Stimulated activated CD4-positive, alpha-beta T cell treated with anti-CD3 and anti-CD28 coated beads, Interleukin-1b, Interleukin-23, amount 100 ng/mL, for 4 hours (primary cell): Measurements from ENCODE around the gene AGER.
"Not testable (repeated sequence)": the region's sequence is repeated elsewhere in the genome, so short reads cannot be mapped to it uniquely, and the experiment has no call there.

Source experiments
- DNase-seq, 2 donors: peaks; one replicate each; pipeline ENCODE4 v3.0.0-alpha.2; 2020; ENCODE audit warnings: low read depth in 2 of 2

The AGER gene

DNA sequence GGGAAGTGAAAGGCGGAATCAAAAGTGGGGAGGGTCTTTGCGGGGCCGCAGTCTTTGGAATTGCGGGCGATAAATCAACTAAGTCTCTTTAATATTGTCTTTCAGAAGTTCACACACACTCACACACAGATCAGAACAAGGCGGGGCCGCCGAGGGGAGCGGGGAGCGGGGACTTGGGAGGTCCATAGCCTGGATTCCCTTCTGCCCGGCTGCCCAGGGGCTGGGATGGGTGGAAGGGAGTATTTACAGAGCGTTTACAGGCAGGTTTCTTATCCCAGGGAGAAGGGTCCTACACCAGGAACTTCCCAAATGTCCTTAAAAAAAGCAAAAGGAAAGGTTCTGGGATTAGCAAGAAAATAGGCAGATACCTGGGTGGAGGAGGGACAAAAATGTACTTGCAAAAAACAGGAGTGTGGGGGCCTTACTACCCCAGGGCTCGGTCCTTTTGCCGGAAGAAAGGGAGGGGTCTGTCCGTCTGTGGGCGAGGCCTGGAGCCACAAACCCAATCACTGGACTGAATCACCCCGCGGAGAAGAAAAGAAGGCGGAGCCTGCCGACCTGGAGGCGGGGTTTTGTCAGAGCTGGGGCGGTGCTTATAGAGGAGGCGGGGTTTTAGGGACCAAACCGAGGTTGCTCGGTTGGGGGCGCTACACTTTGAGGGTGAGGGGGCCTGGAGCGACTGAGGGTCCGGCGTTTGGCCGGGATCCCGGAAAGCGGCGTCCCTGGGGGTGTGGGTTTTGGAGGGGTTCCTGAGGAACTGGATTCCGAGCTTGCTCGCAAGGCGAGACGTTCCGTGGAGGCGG, 35.6 kb downstream of the AGER start:
- peak; percentile 55 to 56 for DNase-seq

GRCh38 chr6:32147401-32148132, 36.5 kb downstream of the AGER start:
- DNase-seq = no peak

- DNase-seq = no peak
Observed at GRCh38 chr6:32146687-32147086, 37.4 kb downstream of the AGER start.

DNA sequence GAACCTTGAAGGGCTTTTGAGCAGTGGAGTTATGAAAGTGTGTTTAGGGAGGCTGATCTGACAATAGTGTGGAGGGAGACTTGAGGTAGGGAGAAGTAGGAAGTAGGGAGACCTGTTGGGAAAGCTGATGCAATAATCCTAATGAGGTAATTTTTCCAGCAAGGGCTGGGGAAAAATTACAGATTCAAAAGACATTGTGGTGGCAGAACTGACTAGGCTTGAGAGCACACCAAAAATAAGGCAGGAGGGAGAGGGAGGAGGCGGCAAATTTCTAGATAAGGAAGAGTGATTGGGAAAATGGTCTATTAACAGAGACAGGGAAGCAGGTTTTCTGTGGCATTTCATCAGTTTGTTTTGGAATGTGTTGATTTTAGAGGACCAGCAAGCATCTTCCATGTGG, 37.8 kb downstream of the AGER start:
- DNase-seq = no peak

DNA sequence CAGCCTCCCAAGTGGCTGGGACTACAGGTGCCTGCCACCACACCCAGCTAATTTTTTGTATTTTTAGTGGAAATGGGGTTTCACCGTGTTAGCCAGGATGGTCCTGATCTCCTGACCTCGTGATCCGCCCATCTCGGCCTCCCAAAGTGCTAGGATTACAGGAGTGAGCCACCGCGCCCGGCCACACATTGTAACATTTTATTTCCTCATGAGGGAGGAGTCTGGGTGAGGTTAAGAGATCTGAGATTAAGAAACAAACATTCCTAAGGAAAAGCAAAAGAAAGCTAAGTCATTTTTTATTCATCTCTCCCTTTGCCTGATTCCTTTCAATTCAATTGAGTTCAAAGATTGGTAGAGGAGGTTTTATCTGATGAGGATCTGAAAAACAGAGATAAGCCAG, 39.8 kb downstream of the AGER start:
- DNase-seq = not testable (repeated sequence)

- DNase-seq = no peak
Observed at GRCh38 chr6:32140420-32141046, 43.5 kb downstream of the AGER start.

DNA sequence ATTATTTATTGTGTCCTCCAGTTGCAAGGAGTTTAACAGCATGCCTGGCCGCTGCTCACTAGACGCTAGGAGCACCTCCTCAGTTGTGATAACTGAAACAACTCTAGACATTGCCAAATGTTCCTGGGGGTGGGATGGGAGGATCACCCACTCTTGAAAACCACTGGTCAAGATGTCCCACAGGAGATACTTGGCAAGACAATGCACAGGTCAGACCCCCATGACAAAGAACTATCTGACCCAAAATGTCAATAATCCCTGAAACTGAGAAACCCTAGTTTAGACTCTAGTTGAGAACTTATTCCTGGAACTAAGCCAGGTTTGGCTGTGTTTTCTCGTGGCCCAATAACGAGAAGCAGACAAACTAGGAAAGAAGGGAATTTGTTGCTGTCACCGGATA, 44.5 kb downstream of the AGER start:
- no peak for DNase-seq

GRCh38 chr6:32137454-32137853, 46.6 kb downstream of the AGER start:
- no peak for DNase-seq

- DNase-seq = no peak
Observed at GRCh38 chr6:32133786-32134185, 50.3 kb downstream of the AGER start.

DNA sequence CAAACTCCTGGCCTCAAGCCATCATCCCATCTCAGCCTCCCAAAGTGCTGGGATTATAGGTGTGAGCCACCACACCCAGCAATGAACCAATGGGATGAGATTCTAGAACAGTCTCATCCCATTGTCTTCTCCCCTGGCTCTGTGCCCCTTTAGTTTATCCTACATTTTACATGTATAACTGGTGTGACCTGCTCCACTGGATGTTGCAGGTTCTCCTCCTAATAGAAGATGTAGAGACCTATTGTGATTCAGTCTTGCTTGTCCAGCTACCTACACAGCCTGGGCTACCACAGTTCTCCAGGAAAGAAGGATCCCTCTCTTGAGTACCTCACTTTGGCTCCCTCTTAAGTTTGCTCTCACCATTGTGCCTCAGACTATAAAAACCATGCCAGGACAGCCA, 51.9 kb downstream of the AGER start:
- DNase-seq = no peak

DNA sequence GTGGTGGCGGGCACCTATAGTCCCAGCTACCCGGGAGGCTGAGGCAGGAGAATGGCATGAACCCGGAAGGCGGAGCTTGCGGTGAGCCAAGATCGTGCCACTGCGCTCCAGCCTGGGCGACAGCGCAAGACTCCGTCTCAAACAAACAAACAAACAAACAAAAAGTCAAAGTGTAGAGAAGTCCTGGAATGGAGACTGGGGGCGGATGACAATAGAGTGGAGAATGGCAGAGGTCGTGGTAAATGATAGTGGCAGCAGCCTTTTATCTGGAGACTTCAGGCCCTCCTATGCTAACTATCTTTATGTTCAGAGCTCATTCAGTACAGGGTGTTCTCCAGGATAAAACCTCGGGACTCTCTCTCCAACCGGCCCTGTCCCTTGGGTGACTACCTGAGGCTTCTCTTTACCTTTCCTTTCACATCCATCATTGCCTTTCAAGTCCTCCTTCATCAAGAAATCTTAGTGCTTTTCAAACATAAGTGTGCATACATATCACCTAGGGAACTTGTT, 52.6 kb downstream of the AGER start:
- no peak for DNase-seq
